ENCODE measurements around the gene FHIT.

The FHIT gene

DNA sequence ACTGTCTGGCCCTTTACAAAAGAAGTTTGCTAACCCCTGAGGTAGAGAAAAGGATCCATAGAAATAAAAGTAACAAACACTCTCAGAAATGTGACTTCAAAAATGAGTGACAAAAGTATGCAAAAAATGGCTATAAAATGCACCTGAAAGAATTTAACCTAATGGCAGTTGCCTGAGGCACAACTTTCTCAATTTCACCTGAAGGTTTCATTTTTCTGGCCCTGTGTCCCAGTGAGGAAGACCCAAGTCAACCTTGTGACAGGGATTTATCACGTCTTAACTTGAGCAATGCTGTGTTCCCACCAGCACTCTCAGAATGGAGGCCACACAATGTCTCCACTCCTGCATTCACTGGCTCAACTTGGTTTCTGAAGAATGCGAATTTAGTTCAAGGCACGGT is 83.0 kb downstream of the FHIT start:
- Histone ChIP-seq H3K4me2 (ENCODE audit: low read length) (no peak overlapping the region), H3K4me3 (ENCODE audit: low read depth, low read length) (no peak overlapping the region), H2AFZ (no peak overlapping the region), H3K27ac (no peak overlapping the region), H3K36me3 (ENCODE audit: control insufficient read depth, insufficient read depth, low read length) (no peaks in the 10 kb centered on the region), H3K9me3 (ENCODE audit: control insufficient read depth, low read length) (no peaks in the 10 kb centered on the region), H3K27me3 (ENCODE audit: control insufficient read depth, insufficient read depth, low read length) (no peaks in the 10 kb centered on the region), H3K9ac (no peak overlapping the region), H3K79me2 (no peaks in the 10 kb centered on the region), H3K4me1 (no peaks in the 10 kb centered on the region)
- TF ChIP-seq, protein P1, sequence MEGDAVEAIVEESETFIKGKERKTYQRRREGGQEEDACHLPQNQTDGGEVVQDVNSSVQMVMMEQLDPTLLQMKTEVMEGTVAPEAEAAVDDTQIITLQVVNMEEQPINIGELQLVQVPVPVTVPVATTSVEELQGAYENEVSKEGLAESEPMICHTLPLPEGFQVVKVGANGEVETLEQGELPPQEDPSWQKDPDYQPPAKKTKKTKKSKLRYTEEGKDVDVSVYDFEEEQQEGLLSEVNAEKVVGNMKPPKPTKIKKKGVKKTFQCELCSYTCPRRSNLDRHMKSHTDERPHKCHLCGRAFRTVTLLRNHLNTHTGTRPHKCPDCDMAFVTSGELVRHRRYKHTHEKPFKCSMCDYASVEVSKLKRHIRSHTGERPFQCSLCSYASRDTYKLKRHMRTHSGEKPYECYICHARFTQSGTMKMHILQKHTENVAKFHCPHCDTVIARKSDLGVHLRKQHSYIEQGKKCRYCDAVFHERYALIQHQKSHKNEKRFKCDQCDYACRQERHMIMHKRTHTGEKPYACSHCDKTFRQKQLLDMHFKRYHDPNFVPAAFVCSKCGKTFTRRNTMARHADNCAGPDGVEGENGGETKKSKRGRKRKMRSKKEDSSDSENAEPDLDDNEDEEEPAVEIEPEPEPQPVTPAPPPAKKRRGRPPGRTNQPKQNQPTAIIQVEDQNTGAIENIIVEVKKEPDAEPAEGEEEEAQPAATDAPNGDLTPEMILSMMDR (IDR thresholded peaks at IDR 0.05) = no peak

DNA sequence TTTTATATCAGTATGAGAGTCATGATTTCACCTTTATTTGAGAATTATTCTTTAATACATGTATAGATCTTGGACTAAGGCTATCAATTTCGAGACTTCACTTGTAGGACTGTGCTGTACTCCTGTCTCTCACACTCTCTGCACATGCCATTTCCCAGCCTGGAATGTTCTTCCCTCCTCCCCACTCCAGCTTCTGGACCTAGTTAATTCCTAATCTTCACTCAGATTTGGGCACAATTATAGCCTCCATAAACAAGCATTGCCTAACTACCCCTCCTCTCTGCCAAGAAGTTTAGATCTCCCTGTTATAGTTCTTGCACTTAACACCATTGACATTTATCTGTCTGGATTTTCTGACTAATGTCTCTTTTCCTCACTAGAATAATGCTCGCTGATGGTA is 88.3 kb downstream of the FHIT start:
- H3K27me3 ChIP-seq (ENCODE audit: control insufficient read depth, insufficient read depth, low read length) = no peaks in the 10 kb centered on the region
- no peak overlapping the region for H3K4me3 ChIP-seq (ENCODE audit: low read depth, low read length)
- H3K9me3 ChIP-seq (ENCODE audit: control insufficient read depth, low read length) = no peaks in the 10 kb centered on the region
- H2AFZ ChIP-seq = no peak overlapping the region
- H3K27ac ChIP-seq = no peak overlapping the region
- no peak overlapping the region for H3K9ac ChIP-seq
- H3K4me1 ChIP-seq = no peaks in the 10 kb centered on the region
- H3K36me3 ChIP-seq (ENCODE audit: control insufficient read depth, insufficient read depth, low read length) = no peaks in the 10 kb centered on the region
- H3K4me2 ChIP-seq (ENCODE audit: low read length) = no peak overlapping the region
- H3K79me2 ChIP-seq = no peaks in the 10 kb centered on the region
- TF ChIP-seq, protein P1 (IDR thresholded peaks at IDR 0.05) = no peak

DNA sequence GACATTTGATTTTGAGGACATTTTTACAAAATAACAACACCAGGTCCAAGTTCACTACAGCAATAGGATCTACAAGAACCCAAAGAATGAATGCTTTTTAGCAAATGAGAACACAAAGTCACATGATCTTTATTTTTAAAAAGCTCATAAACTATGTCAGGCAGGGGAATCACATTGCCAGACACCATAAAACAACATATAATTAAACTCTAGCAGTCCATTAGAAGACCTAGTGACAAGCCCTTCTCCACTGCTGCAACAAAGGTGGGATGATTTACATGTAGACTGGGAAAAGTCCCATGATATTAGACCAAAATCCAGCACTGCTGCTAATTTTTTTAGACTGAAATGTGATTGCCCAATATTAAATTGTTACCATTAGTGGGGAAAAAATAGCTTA is 92.6 kb downstream of the FHIT start:
- no peaks in the 10 kb centered on the region for H3K27me3 ChIP-seq (ENCODE audit: control insufficient read depth, insufficient read depth, low read length)
- H3K4me1 ChIP-seq = peaks cover 8% of the 10 kb centered on the region
- H3K27ac ChIP-seq = no peak overlapping the region
- no peaks in the 10 kb centered on the region for H3K36me3 ChIP-seq (ENCODE audit: control insufficient read depth, insufficient read depth, low read length)
- H3K9me3 ChIP-seq (ENCODE audit: control insufficient read depth, low read length) = no peaks in the 10 kb centered on the region
- no peak overlapping the region for H3K4me2 ChIP-seq (ENCODE audit: low read length)
- H3K79me2 ChIP-seq = no peaks in the 10 kb centered on the region
- no peak overlapping the region for H2AFZ ChIP-seq
- H3K4me3 ChIP-seq (ENCODE audit: low read depth, low read length) = no peak overlapping the region
- TF ChIP-seq, protein P1 (IDR thresholded peaks at IDR 0.05) = no peak
- no peak overlapping the region for H3K9ac ChIP-seq

DNA sequence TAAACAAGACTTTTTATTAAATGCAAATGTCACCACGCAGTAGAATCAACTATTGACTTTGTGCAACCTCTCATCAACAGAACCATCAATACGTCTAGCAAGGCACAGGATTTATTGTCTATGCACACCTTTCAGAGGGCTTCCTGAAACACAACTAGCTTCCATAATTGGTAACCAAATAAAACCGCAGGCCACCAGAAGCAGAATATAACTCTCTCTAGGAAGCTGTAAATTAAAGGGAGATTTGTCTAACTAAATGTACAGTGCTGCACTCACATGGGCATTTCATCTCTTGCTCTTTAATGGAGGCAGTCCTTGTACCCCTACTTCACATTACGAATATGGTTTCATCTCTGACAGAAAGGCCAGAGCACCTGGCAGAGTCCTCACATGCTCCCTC is 93.0 kb downstream of the FHIT start:
- H3K9me3 ChIP-seq (ENCODE audit: control insufficient read depth, low read length) = no peaks in the 10 kb centered on the region

DNA sequence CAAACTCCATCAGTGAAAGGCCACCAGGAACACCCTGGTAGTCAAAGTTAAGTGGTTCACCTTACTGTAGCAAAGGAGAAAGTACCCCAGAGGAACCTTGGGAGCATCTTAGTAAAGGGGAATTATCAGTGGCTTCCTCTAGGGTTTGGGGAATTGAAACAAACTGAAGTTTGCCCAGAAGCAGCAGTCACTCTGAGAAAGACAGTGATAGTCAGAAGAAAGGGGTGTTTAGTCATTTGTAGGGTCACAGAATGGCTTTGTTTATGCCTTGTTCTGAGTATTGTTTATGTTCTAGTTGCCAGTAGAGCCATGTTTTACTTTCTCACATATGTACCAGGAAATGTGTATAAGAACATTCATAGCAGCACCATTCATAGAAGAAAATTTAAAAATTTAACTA is 93.8 kb downstream of the FHIT start:
- Histone ChIP-seq H3K9me3 (ENCODE audit: control insufficient read depth, low read length) (no peaks in the 10 kb centered on the region), H3K79me2 (no peaks in the 10 kb centered on the region), H2AFZ (no peak overlapping the region), H3K4me3 (ENCODE audit: low read depth, low read length) (no peak overlapping the region), H3K4me2 (ENCODE audit: low read length) (no peak overlapping the region), H3K4me1 (peaks cover 8% of the 10 kb centered on the region), H3K9ac (no peak overlapping the region), H3K27me3 (ENCODE audit: control insufficient read depth, insufficient read depth, low read length) (no peaks in the 10 kb centered on the region), H3K27ac (no peak overlapping the region), H3K36me3 (ENCODE audit: control insufficient read depth, insufficient read depth, low read length) (no peaks in the 10 kb centered on the region)
- TF ChIP-seq, protein P1 (IDR thresholded peaks at IDR 0.05) = no peak

More for the DNA sequence above, 93.0 kb downstream of the FHIT start:
- Histone ChIP-seq H3K27me3 (ENCODE audit: control insufficient read depth, insufficient read depth, low read length) (no peaks in the 10 kb centered on the region), H2AFZ (no peak overlapping the region), H3K4me3 (ENCODE audit: low read depth, low read length) (no peak overlapping the region), H3K27ac (no peak overlapping the region), H3K36me3 (ENCODE audit: control insufficient read depth, insufficient read depth, low read length) (no peaks in the 10 kb centered on the region), H3K79me2 (no peaks in the 10 kb centered on the region), H3K4me1 (peaks cover 8% of the 10 kb centered on the region), H3K4me2 (ENCODE audit: low read length) (no peak overlapping the region), H3K9ac (no peak overlapping the region)
- TF ChIP-seq, protein P1 (IDR thresholded peaks at IDR 0.05) = no peak
